GM18498 (cell line): ENCODE data around the gene ZNF521.
A peak's percentile ranks its signal among the peaks of the same experiment; 100 is the strongest.

Source experiments
- ATAC-seq: cut with Tn5 transposase; IDR thresholded peaks from one replicate; pipeline ENCODE4 v1.9.1; 2021; ENCODE audit warnings: mild to moderate bottlenecking, moderate library complexity; ENCODE audit not compliant: unreplicated experiment

Gene ZNF521

GRCh38 chr18:25351777-25352628 lies at the start of gene ZNF521:
Gene ZNF521 (minus strand): TSS chr18:25352166. CDS start chr18:25350946, 1,220 bp downstream.
- ATAC-seq = peak; percentile 75

GRCh38 chr18:25399554-25399953 lies 47.6 kb upstream of the ZNF521 start:
- no peak for ATAC-seq

GRCh38 chr18:25392192-25392591 lies 40.2 kb upstream of the ZNF521 start:
- no peak for ATAC-seq

GRCh38 chr18:25373432-25374179 lies 21.6 kb upstream of the ZNF521 start:
- ATAC-seq = no peak

- no peak for ATAC-seq
Observed at GRCh38 chr18:25370391-25370790, 18.4 kb upstream of the ZNF521 start.

- no peak for ATAC-seq
Observed at GRCh38 chr18:25365242-25365641, 13.3 kb upstream of the ZNF521 start.

GRCh38 chr18:25364732-25365131 lies 12.8 kb upstream of the ZNF521 start:
- no peak for ATAC-seq

GRCh38 chr18:25360301-25360899 lies 8.4 kb upstream of the ZNF521 start:
- ATAC-seq = no peak

- ATAC-seq = no peak
Observed at GRCh38 chr18:25353080-25353479, 1.1 kb upstream of the ZNF521 start.

GRCh38 chr18:25352629-25353005 lies 651 bp upstream of the ZNF521 start:
- ATAC-seq = no peak

- ATAC-seq = no peak
Observed at GRCh38 chr18:25351280-25351775, 638 bp downstream of the ZNF521 start.

GRCh38 chr18:25350489-25351251 lies 1.3 kb downstream of the ZNF521 start:
- peak; percentile 51 for ATAC-seq

- no peak for ATAC-seq
Observed at GRCh38 chr18:25349926-25350487, 2.0 kb downstream of the ZNF521 start.

- no peak for ATAC-seq
Observed at GRCh38 chr18:25349131-25349925, 2.6 kb downstream of the ZNF521 start.

- ATAC-seq = no peak
Observed at GRCh38 chr18:25348386-25349130, 3.4 kb downstream of the ZNF521 start.

GRCh38 chr18:25346561-25346960 lies 5.4 kb downstream of the ZNF521 start:
- ATAC-seq = no peak

GRCh38 chr18:25345081-25345866 lies 6.7 kb downstream of the ZNF521 start:
- no peak for ATAC-seq

- ATAC-seq = no peak
Observed at GRCh38 chr18:25341831-25342230, 10.1 kb downstream of the ZNF521 start.
